Raji (cell line): Measurements from ENCODE around the gene WDR44.

Source experiments
- POLR2A ChIP-seq: IDR thresholded peaks from 2 replicates; pipeline ENCODE4 v1.6.1; 2011; ENCODE audit warnings: low read depth, low read length, control low read depth; ENCODE audit not compliant: insufficient read depth

Gene WDR44

DNA sequence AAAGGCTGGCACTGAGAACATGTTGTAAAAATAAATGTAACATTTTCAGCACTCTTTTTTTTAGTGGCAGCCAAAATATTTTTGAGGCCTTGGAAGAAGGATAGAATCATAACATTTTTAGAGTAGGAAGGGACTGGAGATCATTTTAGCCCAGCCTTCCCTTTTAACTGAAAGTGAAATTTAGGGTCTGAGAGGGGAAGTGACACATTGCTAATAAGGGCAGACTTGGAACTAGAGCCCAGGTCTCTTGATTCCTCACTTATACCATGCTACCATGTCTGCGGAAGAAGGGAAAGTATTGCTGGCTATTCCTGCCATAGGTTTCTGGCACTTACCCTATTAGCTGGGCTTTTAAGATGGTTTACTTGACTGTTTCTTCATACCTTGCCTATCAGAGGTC lies 4.8 kb downstream of the WDR44 start:
- no peak for TF ChIP-seq POLR2A

DNA sequence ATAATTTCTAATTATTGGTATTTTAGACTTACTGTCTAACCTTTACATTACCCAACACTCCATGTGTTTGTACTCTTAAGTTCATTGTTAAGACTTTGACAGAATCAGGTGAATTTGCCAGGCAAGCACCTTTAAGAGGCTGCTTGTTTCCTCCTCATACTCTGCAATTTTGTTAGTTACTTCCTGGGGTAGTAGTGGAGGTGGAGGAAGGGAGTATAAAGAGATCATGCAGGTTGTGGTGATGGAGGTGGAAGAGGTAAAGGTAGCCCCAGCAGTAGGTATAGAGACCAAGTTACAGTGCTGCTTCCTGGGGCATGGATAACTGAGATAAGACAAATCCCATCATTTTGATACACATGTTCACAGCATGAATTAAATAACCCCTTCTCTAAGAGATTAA lies 6.7 kb downstream of the WDR44 start:
- no peak for TF ChIP-seq POLR2A

DNA sequence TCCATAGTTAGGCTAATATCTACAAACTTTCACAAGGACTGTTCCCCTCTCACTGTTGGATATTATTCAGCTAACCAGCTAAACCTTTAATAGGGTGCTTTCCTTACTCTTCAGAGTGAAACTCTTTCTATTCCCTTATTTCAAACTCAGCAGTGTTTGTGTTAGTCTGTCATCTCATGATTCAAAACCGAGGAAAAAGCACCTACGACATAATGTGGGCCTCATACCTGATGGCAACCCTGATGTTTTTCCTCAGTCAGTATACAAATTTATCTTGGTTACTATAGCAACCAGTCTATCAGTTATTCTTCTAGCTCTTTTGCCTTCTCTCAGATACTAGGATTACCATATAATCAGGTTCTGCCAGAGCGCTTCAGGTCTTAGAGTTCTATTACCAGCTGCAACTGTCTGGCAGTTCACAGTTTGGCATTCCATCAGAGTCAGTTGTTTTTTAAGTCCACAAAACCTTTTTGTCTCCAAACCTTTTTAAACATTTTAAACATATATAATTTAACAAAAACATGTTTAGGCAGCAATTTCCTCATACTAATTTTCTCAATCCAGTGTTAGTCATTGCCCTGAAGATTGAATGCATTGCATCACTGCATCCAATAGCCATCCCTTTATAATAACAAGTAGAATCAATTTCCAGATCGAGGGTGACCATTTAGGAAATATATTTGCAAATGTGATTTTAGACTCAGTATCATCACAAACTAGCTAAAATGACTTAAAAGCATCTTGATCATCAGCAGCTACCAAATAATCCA lies 7.4 kb downstream of the WDR44 start:
- no peak for TF ChIP-seq POLR2A

DNA sequence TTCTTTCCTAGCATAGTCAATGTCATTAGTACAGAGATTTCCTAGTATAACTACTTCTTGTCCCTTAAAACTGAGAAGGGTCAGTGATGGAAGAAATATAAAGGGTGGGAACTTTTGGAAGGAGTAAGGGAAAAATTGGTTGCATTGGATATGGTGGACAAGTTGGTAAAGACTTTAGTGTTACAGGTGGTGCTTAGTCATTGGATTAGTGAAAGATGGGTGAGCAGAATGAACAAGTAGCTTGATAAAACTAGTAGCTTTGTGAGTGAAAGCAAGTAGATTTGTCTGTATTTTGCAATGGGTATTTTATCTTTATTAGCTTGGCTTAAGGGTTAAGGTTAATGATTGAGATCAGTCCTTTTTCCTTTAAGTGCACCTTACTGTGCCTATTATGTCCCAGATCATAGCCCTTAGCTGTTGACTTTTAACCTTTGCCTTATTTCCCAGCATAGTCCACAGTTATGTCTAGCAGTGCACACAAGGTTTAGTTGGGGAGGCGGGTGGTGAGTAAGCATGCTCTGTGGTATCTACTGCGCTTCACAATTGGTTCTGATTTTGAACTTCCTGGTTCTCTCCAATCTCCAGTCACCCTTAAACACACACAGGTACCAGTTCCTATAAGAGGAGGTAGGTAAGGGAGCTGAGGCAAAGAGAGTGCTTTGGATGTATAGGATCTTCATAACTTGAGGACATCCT lies 9.5 kb downstream of the WDR44 start:
- TF ChIP-seq POLR2A, result no peak

DNA sequence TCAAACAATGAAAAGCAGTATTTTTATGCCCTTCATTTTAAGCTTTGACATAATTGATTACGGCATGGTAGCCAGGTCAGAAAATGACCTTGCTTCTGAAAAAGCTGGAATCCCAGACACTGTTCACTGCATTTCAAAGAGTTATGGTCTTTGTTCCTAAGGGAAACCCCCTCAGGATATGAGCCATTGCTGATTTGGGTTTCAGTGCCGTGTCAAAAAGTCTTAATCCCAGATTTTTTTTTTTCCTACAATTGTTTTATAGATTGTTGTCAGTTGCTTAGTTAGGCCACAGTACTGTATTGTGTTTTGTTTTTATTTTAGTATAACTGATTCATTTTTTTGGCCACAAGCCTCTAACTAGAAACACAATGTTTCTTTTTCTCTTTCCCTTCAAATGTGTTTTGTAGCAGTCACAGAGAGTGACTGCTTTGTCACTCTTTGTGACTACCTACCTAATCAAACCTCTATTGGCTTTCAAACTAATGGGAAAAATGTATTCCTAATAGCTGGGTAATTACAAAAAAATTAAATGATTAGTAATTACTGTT lies 10.3 kb downstream of the WDR44 start:
- TF ChIP-seq POLR2A, result no peak

DNA sequence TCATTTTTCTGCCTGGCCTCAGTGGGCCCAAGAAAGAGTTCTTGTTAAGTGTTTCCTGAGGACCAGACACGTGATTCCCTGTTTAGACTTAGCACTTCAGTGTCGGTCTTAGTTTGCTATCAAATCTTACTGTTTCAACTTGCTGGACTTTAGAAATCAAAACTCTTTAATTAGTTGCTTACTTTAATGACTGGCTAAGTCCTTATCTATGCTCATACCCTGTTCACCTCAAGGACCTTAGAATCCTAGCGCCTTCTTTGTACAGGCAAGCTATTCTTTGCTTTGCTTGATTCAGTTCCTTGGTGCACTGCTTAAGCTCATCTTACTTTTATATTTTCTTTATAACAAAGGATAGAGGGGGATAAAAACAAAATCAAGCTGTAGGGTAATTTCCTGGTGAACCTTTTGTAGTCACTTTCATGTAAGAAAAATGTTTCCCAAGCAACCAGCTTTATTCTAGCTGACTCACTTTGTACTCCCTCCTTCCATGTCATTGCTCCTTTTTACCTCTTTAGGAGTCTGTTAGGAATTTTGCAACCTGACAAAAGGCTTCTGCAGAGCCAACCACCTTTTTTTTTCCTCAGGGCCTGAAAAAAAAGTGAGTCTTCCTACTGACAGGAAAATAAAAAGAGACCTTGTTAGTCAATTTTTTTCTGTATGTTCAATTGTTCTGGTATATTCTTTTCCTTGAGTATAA lies 14.7 kb downstream of the WDR44 start:
- no peak for TF ChIP-seq POLR2A

DNA sequence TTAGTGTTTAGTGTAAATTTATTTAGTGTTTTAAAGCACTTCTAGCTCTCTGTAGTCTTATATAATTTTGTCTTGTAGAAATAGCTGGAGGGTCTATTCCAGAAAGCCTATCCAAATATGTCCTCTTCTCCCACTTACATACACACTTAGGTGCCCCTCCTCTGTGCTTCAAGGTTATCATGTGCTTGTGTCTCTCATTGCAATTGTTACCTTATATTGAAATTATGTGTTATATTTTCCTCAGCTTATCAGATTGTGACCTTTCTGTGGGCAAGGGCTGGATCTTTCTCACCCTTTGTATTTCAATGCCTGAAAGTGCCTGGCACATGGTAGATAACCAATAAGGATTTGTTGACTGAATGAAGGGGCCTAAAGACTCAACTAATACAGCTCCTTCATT lies 18.4 kb downstream of the WDR44 start:
- no peak for TF ChIP-seq POLR2A

DNA sequence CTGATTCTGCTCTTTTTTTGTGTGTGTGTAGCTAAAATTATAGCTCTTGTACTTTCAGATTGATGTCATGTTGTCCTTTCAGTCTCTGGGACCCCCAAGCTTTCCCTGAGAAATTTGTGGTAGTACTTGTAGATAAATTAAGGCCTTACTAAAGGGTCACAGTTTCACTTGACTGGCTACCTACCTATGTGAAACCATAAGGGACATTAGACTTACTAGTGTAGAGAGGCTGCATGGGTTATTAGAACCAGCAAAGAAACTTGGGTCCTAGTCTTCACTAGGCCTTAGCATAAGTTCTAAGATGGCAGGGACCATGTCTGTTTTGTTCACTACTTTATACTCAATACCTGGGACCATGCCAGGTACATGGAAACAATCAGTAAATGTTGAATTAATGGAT lies 21.4 kb downstream of the WDR44 start:
- TF ChIP-seq POLR2A, result no peak

DNA sequence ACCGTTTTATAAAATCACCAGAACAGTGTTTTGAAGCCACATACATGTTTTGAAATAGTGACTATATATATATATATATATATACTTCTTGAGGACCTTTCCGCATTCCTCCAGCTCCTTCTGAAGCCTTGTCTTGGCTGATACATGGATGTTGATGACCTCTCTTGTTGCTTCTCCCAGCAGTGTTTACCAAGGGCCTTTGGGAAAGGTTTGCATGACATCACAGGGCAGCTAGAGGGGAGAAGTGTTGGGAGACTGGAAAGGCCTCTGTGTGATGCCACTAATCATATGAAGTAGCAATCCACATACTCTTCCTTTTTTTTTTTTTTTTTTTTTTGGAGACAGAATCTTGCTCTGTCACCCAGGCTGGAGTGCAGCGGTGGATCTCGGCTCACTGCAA lies 22.5 kb downstream of the WDR44 start:
- TF ChIP-seq POLR2A, result no peak

DNA sequence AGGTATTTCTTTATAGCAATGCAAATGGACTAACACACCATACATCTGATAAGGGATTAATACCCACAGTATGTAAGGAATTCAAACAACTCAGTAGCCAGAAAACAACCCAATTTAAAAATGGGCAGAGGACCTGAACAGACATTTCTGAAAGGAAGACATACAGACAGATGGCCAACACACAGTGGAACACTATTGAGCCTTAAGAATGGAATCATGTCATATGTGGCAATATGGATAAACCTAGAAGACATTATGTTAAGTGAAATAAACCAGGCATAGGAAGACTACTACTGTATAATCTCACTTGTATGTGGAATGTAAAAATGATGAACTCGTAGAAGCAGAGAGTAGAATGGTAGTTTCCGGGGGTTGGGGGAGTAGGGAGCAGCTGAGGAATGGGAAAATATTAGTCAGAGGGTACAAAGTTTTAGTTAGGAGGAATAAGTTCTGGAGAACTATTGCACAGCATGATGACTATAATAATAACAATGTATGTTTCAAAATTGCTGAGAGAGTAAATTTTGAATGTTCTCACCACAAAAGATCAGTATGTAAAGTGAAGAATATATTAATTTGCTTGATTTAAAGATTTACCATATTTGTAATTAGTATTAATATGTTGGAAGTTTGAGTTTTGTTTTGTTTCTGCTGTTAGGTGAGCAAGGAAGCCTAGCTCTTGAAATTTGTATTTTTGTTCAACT lies 25.2 kb downstream of the WDR44 start:
- no peak for TF ChIP-seq POLR2A

DNA sequence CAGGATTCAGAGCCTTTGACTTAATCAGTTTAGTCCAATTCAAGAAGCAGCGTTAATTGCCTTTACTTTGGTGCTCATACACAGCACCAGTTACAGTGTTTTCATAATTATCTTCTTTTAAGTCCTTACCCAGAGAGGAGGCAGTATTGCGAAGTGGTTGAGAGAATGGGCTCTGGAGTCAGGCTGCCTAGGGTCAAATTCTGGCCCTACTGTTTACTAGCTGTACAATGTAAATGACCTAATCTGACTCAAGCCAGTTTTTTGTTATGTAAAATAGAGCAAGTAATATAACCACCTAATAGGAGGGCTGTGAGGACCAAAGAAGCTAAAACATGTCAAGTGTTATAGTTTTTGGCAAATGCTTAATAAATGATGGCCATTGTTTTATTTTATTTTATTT lies 27.6 kb downstream of the WDR44 start:
- no peak for TF ChIP-seq POLR2A

DNA sequence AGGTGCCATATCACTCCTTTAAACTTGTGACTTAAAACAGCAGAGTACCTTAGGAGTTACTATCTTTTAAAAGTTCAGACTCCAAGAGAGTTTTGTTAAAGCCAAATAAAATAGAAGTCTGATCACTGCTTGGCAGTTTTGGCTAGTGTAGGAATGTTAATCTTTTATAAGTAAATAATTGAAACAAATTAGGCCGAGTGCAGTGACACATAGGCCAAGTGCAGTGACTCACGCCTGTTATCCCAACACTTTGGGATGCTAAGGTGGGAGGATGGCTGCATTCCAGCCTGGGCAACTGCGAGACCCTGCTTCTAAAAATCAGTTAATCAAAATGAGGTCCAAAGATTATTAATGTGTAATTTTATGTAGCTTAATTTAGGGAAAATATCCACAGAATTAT lies 37.2 kb downstream of the WDR44 start:
- TF ChIP-seq POLR2A, result no peak

DNA sequence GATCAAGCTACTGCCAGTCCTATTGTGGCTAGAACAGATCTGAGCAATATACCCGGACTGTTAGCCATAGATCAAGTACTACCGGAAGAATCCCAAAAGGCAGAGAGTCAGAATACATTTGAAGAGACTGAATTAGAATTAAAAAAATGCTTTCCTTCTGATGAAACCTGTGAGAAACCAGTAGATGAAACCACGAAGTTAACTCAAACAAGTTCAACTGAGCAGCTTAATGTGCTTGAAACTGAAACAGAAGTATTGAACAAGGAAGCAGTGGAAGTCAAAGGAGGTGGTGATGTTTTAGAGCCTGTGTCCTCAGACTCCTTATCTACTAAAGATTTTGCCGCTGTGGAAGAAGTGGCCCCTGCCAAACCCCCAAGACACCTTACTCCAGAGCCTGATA lies 46.8 kb downstream of the WDR44 start:
- TF ChIP-seq POLR2A, result no peak

DNA sequence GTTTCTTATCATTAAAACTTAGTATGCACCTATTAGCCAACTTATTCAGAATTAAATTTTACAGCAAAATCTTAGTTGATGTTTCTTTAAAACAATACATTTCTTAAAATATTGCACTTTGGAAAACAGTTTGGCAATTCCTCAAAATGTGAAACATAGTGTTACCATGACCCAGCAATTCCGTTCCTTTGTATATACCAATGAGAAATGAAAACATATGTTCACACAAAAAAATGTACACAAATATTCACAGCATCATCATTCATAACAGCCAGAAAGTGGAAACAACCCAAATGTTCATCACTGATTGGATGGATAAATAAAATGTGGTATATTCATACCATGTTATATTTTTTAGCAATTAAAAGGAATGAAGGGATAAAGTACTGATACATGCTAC lies 50.2 kb downstream of the WDR44 start:
- TF ChIP-seq POLR2A, result no peak

DNA sequence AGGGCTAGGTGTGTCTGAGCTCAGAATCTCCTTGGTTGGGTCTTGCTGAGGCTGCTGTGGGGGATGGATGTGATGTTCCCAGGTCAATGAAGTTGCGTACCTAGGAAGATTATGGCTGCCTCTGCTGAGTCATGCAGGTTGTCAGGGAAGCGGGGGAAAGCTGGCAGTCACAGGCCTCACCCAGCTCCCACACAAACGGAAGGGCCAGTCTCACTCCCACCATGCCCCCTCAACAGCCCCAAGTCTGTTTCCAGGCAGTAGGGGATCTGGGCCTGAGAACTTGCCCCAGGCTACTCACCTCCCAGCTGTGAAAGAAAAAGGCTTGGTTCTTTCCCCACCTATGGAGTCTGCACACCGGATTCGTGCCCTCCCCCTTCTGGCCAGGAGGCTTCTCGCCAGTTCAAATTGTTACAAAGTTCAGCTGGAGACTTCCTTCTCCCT lies 72.9 kb downstream of the WDR44 start:
- TF ChIP-seq POLR2A, result no peak
